Activated T-cell treated with anti-CD3 and anti-CD28 coated beads for 1 hour (primary cell): ENCODE results near the gene JAML.
"Not testable (repeated sequence)": the region's sequence is repeated elsewhere in the genome, so short reads cannot be mapped to it uniquely, and the experiment has no call there.

Experiments
- DNase-seq: peaks from one replicate; pipeline ENCODE4 v3.0.0-alpha.2; 2020; ENCODE audit warnings: low read depth

The JAML gene

DNA sequence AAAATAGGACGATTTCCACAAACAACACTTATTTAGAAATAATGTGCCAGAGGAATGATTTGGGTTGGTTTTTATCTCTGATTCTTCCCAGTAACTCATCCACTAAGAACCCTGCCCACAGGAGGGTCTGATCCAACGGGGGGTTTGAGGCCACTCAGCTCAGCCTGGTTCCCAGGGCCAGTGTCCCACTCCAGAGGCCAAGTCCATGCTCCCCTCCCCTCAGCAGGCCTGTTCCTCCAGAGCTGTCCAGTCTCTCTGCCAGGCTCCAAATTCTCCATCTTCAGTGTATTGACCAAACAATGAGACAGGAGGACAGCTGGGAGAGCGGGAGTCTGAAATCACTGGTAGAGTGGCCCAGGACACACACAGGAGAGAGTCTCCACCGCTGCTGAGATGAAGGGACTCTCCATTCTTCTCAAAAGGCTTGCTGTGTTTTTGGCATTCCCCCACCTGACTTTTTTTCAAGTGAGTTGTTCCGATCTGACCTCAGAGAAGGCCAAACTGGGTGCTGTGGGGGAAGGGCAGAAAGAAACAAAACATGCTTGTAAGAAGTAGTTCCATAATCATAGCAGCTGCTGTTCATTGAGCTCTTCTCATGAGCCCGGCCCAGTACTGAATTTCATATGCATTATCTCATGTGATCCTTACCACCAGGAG lies 30.8 kb downstream of the JAML start:
- no peak for DNase-seq

DNA sequence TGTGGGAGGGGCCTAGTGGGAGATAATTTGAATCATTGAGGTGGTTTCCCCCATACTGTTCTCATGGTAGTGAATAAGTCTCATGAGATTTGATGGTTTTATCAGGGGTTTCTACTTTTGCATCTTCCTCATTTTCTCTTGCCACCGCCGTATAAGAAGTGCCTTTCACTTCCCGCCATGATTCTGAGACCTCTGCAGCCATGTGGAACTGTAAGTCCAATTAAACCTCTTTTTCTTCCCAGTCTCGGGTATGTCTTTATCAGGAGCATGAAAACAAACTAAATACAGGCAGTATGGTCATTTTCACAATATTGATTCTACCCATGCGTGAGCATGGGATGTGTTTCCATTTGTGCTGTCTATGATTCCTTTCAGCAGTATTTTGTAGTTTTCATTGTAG lies 32.0 kb downstream of the JAML start:
- DNase-seq: not testable (repeated sequence)

DNA sequence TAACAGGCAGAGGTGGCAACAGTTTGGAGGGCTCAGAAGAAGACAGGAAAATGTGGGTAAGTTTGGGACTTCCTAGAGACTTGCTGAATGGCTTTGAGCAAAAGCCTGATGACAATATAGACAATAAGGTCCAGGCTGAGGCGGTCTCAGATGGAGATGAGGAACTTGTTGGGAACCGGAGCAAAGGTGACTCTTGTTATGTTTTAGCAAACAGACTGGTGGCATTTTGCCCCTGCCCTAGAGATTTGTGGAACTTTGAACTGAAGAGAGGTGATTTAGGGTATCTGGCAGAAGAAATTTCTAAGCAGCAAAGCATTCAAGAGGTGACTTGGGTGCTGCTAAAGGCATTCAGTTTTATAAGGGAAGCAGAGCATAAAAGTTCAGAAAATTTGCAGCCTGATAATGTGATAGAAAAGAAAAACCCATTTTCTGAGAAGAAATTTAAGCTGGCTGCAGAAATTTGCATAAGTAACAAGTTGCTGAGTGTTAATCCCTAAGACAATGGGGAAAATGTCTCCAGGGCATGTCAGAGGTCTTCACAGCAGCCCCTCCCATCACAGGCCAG lies 33.8 kb downstream of the JAML start:
- not testable (repeated sequence) for DNase-seq

DNA sequence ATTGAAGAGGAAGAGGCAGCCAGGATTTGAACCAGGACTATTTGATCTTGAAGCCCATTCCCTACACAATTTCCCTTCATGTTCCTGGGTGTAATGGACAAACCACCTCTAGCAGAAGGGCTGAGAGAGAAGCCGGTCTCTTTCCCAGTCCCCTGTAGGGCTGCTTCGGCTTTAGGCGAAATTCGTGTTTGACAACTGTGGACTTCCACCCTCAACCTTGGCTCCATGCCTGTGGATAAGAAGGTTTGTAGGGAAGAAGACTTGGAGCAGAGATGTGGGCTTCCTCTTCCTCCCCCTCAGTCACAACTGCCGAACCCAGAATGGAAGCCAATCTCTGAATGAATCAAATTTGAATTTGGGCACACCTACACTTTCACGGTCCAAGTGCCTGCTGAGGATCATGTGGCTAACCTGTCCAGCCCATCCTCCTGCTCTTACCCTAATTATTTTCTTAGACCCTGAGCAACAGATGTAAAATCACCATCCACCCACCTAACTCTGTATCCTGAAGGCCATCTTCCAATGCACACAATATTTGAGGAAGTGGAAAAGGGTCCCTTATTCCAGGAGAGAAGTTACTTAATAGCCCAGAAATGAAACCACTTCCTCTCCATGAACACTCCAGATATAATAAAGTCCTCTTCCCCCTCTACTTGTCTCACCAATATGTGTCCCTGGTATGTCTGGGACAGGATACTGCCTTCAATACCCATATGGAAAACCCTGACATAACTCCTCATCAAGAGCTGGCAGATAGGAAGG lies 38.3 kb downstream of the JAML start:
- DNase-seq: no peak

GRCh38 chr11:118184784-118185579 lies 39.8 kb downstream of the JAML start:
- DNase-seq: no peak

DNA sequence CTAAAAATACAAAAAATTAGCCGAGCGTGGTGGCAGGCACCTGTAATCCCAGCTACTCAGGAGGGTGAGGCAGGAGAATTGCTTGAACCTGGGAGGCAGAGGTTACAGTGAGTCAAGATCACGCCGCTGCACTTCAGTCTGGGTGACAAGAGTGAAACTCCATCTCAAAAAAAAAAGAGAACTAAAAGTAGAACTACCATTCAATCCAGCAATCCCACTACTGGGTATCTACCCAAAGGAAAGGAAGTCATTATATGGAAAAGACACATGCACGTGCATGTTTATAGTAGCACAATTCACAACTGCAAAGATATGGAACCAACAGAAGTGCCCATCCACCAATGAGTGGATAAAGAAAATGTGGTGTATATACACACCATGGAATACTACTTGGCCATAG lies 41.1 kb downstream of the JAML start:
- not testable (repeated sequence) for DNase-seq

- no peak for DNase-seq
Observed at GRCh38 chr11:118180300-118180703, 44.5 kb downstream of the JAML start.

GRCh38 chr11:118176778-118177134 lies 48.1 kb downstream of the JAML start:
- DNase-seq: no peak

DNA sequence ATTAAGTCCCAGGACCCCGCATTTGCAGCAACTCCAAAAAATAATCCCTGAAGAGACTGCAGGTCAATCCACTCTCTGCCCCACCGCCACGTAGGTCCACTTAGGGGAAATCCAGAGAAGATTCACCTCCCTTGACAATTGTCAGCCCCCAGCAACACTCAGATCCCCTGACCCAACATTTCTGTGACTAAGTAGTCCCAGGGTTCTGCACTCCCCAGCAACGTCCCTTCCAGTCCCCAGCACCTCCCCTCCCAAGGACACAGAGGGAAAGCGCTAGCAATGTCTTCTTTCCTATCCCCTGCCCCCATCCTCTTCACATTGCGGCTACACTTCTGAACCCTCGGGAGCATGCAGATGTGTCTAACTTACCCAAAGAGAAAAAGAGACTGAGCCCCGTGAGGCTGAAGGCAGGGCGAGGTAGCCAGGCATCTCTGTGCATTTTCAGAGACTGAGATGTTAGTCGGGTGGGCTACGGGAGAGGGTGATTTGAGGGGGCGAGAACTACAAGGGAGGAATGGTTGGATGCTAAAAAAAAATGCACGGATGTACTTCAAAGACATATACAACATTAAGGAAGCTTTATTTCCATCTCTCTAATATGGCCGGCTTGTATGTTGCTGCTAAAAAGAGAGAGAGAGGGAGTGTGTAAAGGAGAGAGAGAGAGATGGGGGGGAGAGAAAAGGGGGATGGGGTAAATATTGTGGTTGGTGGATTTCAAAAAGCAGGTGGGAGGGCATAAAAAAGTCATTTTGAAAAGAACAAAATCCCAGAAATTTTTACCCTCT lies 48.6 kb downstream of the JAML start, which contains the start of gene SCN2B:
TSS of gene SCN2B (minus strand) at position 647 of the 785 bp plus-strand sequence. CDS start at position 439, 208 bp downstream.
- DNase-seq: no peak

- no peak for DNase-seq
Observed at GRCh38 chr11:118175031-118175992, 49.5 kb downstream of the JAML start.

- DNase-seq: no peak
Observed at GRCh38 chr11:118174006-118174567, 50.7 kb downstream of the JAML start.

DNA sequence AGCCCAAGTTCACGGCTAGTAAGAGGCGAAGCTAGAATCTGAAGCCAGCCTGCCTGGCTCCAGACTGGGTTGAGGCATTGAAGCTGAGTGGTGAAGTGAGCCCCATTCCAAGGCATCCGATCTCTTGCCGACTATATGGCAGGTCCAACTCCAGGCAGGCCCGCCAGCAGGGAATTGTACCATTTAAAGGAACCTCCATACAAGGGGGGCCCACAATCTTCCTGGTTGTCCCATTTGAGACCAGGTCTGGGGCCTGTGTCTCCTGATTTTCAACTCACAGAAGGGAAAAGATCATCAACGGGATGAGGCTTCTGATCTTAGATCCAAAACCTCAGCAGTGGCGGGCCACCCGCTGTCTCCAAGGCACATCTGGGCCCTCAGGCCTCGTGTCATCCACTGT lies 52.5 kb downstream of the JAML start:
- DNase-seq: no peak

DNA sequence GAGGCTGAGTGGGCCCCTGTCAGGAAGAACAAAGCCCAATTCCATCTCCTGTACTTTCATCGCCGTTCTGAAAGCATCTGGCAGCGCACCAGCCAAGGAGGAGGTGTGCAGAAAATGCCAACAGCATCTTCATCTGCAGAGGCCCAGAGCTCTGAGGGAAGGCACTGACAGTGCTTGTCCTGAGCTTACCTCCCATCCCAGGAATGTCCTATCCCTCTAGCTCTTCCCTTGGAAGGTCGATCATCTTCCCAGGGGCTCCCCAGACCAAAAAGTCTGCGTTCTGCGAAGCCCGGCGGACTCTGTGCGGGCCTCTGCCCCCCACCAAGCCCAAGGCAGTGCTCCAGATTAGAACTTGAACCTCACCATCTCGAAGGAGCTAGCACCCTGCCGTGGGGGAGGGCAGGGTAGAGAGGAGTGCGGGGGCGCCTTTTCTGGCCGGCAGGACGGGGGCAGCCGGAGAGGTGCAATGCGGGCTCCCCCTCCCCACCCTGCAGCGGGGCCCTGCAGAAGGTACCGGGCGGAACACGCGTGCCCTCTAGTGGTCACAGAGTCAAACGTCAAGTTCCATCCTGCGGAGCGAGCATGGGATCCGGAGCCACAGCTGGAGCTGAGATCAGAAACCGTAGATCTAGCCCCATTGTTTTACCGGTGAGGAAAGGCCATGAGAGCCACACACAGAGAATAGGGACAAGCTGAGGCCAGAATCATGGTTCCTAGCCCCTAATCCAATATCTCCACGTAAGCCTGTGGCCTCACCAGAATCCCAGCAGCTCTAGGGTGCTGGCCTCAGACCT lies 53.3 kb downstream of the JAML start:
- DNase-seq: peak; percentile 66

DNA sequence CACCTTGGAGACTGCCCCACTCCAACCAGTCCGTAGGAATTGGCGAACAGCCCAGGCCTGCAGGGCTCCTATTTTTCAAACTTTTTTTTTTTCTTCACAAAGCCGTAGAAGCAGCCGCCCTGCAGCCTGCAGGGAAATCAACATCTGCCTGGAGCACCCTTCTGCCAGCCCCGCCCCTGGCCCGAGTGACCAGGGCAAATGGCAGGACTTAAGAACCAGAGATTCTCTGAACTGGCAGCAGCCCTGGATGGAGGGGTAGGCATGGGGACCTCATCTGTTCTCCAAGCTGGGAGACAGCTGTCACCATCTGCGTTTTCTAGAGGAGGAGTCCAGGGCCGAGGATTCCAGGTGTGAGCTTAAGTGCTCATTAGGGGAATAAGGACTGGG lies 53.9 kb downstream of the JAML start:
- DNase-seq: no peak

DNA sequence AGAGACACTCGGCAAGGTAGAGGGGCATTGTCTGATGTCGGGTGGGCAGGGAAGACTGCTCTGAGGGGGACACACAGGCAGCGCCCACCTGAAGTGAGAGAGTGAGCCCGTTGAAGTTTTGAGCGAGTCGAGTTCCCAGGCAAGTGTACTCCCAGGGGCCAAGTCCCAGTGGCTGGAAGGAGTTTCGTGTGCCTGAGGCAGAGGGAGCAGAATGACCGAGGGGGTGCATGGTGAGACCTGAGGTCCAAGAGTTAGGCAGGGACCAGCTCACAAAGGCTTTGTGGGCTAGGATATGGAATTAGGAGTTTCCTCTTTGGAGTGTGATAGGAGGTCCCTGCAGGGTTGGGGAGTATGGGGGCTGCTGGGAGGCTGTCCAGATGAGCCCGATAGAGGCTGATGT lies 54.6 kb downstream of the JAML start:
- DNase-seq: no peak

DNA sequence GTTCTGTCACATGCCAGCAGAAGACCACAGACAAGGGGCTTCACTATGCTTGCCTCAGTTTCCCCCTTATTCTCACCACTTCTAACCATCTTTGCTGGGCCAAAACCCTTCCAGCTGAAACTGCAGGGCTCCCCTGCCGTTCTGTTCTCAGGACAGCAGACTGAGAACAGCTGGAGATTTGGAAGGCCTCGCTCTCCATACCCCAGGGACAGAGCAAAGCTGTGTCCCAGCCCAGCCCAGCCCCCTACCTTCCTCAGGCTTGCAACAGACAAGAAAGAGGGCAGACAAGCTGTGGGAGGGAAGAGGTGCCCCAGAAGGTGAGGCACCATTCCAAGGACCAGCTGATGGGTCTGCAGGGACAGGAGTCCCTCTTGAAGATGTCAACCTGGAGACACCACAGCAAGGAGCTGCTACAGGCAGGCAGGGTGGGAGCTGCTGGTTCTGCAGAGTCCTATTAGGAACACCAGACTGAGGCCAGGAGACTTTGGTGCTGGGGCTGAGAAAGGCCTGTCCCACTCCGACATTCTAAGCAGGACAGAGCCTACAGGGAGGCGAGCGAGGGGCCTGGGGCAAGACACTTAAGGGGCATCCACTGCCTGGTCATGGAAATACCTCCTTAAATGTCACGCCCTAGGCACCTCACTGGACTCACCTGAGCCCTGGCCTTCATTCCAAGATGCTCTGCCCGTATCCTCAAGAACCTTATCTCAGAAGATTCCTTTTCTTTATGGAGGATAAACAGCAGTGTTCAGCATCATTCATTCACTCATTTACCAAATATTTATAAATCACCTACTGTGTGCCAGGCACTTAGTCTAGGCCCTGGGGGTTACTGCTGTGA lies 55.3 kb downstream of the JAML start:
- no peak for DNase-seq

GRCh38 chr11:118168751-118169150 lies 56.1 kb downstream of the JAML start:
- DNase-seq: no peak

- DNase-seq: no peak
Observed at GRCh38 chr11:118168316-118168715, 56.5 kb downstream of the JAML start.
